ENCODE data around the gene MATN4.
"Not testable (repeated sequence)": the region's sequence is repeated elsewhere in the genome, so short reads cannot be mapped to it uniquely, and the experiment has no call there.

MATN4 gene

GRCh38 chr20:45308117-45308778 is at the start of gene MATN4:
Gene MATN4, minus strand, starts transcription at chr20:45308299. Its CDS starts 2,717 bp downstream, at chr20:45305582.
- DNase-seq (ENCODE audit: low read depth, low spot score), result no peak

GRCh38 chr20:45355209-45356084 is 47.3 kb upstream of the MATN4 start:
- DNase-seq (ENCODE audit: low read depth, low spot score), result no peak

- DNase-seq (ENCODE audit: low read depth, low spot score), result no peak
Observed at GRCh38 chr20:45354423-45355208, 46.5 kb upstream of the MATN4 start.

- DNase-seq (ENCODE audit: low read depth, low spot score), result no peak
Observed at GRCh38 chr20:45353746-45354145, 45.6 kb upstream of the MATN4 start.

- no peak for DNase-seq (ENCODE audit: low read depth, low spot score)
Observed at GRCh38 chr20:45352729-45353128, 44.6 kb upstream of the MATN4 start.

- not testable (repeated sequence) for DNase-seq (ENCODE audit: low read depth, low spot score)
Observed at GRCh38 chr20:45350795-45351194, 42.7 kb upstream of the MATN4 start.

GRCh38 chr20:45350217-45350616 is 42.1 kb upstream of the MATN4 start:
- no peak for DNase-seq (ENCODE audit: low read depth, low spot score)

GRCh38 chr20:45347936-45348778 is 40.1 kb upstream of the MATN4 start, which contains the start of gene SDC4:
Gene SDC4, minus strand, starts transcription at chr20:45348424. Its CDS starts 40 bp downstream, at chr20:45348384.
- DNase-seq (ENCODE audit: low read depth, low spot score), result no peak

GRCh38 chr20:45347297-45347935 is 39.3 kb upstream of the MATN4 start:
- no peak for DNase-seq (ENCODE audit: low read depth, low spot score)

GRCh38 chr20:45346851-45347250 is 38.8 kb upstream of the MATN4 start:
- no peak for DNase-seq (ENCODE audit: low read depth, low spot score)

GRCh38 chr20:45346291-45346718 is 38.2 kb upstream of the MATN4 start:
- no peak for DNase-seq (ENCODE audit: low read depth, low spot score)

- DNase-seq (ENCODE audit: low read depth, low spot score), result no peak
Observed at GRCh38 chr20:45345104-45345936, 37.2 kb upstream of the MATN4 start.

GRCh38 chr20:45344168-45344860 is 36.2 kb upstream of the MATN4 start:
- DNase-seq (ENCODE audit: low read depth, low spot score), result no peak

GRCh38 chr20:45343532-45344167 is 35.6 kb upstream of the MATN4 start:
- no peak for DNase-seq (ENCODE audit: low read depth, low spot score)

GRCh38 chr20:45342855-45343531 is 34.9 kb upstream of the MATN4 start:
- DNase-seq (ENCODE audit: low read depth, low spot score), result no peak

- no peak for DNase-seq (ENCODE audit: low read depth, low spot score)
Observed at GRCh38 chr20:45341939-45342854, 34.1 kb upstream of the MATN4 start.

GRCh38 chr20:45341579-45341938 is 33.5 kb upstream of the MATN4 start:
- no peak for DNase-seq (ENCODE audit: low read depth, low spot score)

Measured in iPS DF 19.7 (cell line).